ENCODE results near the gene TMEM52B.
"Not testable (repeated sequence)": the region's sequence is repeated elsewhere in the genome, so short reads cannot be mapped to it uniquely, and the experiment has no call there.

Gene TMEM52B

DNA sequence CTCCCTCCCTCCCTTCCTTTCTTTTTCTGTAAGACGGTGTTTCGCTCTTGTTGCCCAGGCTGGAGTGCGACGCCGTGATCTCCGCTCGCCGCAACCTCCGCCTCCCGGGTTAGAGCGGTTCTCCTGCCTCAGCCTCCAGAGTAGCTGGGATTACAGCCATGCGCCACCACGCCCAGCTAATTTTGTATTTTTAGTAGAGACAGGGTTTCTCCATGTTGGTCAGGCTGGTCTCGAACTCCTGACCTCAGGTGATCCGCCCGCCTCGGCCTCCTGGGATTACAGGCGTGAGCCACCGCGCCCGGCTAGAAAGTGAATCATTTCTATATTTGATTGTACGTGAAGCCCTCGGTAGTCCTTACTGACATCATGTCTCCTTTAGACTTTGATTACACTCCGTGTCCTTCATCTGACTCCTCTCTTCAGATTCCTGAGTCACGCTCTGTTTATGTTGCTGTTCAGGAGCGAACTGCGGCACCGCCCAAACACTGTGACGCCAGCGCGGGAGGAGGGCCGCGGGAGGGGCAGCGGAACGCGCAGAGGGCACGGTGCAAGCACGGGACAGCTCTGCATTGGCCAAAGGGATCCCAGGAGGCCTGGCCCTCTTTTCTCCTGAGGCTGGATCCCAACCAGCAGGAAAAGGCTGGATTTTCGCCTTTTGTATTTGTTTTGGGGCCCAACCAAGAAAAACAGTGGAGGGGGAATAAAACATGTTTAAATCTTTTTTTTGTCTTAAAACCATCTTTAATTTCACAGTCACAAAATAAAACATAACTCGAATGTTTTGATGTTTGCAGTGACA lies 33.3 kb downstream of the TMEM52B start:
- peak; percentile 83 for DNase-seq (ENCODE audit: low read depth)

DNA sequence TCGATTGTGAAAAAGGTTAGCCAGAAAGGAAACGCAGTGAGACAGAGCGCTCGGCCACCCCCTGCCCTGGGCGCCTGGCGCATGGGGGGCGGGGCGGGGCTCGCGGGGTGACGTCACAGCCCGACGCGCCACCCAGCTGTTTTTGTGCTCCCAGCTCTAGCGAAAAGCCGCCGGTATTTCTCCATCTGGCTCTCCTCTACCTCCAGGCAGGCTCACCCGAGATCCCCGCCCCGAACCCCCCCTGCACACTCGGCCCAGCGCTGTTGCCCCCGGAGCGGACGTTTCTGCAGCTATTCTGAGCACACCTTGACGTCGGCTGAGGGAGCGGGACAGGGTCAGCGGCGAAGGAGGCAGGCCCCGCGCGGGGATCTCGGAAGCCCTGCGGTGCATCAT lies 33.9 kb downstream of the TMEM52B start, which contains the start of gene GABARAPL1:
GABARAPL1 (plus strand) TSS at position 139 of the 393 bp plus-strand sequence; CDS start at position 392, 253 bp downstream.
- peak; percentile 66 for DNase-seq (ENCODE audit: low read depth)

DNA sequence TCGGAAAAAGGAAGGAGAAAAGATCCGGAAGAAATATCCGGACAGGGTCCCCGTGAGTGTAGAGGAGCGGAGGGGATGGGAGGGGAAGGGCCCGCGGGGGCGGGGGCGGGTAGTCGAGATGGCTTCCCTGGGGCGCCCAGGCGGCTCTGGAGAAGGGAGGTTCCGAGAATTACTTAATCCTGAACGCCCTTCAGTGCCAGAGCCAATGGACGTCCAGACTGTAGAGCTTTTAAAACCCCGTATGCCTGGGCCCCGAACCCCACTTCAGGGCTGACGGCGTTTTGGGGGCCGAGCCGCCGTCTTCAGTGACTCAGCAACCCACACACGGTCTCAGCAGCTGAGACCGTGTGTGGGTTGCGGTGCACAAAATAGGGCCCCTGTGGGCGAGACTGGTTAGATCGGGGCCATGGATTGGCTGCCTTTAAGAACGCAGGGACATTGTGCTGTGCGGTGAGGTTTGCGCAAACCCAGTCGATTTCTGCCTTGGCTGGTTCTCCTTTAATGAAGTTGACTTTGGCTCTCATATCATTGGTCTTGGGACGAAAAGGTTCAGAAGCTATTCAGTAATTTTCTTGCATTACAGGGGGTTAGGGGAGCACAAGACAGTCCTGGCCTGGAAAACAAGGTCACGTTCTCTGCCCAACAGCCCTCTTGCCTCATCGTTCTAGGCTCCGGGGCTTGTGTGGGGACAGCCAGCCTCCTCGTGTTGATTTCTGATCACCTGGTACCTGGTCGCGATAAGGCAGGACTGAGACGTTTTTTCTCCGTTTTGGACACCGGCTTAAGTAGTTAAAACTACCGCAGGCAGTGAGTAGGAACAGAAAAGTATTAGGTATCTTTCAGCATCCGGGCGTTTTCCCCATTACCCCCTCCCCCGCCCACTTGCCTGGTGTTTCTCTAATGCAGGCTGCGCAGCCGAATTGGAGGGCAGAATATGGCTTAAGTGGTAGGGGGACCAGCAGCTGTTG lies 34.6 kb downstream of the TMEM52B start:
- peak; percentile 68 for DNase-seq (ENCODE audit: low read depth)

DNA sequence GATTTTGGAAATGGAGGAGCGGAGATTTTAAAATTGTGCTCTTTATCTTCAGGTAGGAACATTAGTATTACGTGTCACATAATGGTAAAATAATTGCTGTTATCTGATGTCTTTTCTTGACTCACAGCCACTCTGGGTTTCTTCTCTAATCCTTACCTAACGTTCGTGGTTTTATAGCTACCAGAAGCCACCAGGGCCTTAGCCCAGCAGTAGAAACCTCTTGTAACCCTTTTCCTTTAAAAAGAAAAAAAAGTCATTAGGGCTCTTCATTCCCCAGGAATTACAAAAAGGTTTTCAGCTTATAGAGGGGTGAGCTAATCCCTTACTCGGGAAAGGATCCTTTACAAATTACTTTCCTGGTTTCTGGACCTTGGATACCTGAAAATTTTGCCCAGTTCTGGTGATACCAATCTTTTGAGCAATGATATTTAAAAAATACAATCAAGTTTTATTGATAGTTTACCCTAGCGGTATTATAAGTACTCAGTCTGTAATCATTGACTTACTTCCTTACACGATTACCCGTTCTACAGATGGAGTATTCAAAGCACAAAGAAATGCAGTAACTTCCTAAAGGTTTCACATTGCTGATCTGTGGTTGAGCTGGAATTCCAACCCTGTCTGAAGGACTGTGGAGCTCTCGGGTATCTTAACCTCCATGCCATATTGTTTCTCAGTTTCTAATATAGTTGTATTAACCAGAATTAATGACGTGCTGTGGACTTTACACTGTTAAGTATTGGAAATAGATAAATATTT lies 35.5 kb downstream of the TMEM52B start:
- DNase-seq (ENCODE audit: low read depth): no peak

DNA sequence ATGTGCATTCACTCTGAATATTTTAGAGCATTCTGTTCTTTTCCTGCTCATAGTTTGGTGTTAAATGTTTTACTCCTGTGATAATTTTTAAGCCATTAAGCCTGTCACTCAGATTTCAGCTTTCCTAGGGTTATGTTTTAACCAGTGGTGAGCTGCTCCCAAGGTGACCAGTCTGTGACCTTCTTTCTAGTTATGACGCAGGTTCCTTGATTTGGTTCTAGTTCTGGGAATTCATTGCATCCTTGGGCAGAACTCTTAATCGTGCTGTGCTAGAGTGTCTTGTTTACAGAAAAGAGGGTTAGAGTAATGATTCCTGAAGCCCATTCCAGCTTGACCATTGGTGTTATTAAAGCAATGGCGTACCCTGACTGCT lies 36.0 kb downstream of the TMEM52B start:
- no peak for DNase-seq (ENCODE audit: low read depth)

DNA sequence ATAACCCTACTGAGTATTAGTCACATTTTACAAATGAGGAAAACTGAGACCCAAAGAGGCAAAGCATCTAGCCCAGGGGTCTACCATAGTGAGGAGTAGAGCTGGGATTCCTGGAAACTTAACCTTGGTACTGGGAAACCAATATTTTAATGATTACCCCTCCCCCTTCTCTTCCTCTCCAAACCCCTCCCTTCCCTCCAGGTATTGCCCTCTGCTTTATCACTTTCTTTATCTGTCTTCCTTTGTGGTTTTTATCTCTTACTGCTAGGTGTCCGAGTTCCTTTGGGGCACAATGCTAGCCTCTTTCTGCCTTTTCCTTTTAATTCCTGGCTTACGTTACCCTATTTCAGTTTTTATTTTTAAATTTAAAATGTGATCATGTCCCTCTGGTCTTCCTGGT lies 36.6 kb downstream of the TMEM52B start:
- DNase-seq (ENCODE audit: low read depth): no peak

DNA sequence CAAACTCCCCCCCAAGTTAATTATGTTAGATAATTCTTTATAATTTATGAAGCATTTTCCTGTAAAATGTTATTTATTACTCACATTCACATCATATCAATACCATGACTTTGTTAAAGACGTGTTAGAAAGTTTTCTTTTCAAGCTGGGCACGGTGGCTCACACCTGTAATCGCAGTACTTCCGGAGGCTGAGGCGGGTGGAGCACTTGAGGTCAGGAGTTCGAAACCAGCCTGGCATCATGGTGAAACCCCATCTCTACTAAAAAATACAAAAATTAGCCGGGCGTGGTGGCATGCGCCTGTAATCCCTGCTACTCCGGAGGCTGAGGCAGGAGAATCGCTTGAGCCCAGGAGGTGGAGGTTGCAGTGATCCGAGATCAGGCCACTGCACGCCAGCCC lies 37.1 kb downstream of the TMEM52B start:
- not testable (repeated sequence) for DNase-seq (ENCODE audit: low read depth)

DNA sequence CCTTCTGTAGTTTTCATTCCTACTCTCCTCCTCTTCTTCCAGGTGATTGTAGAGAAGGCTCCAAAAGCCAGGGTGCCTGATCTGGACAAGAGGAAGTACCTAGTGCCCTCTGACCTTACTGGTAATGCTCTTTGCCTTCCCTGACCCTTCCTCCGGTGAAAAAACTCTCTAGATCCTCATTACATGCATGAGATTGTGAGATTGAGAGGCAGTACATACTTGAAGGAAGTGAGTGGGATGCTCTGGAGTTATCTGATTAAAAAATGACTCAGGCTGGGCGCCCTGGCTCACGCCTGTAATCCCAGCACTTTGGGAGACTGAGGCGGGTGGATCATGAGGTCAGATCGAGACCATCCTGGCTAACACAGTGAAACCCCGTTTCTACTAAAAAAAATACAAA lies 39.2 kb downstream of the TMEM52B start:
- DNase-seq (ENCODE audit: low read depth): no peak

DNA sequence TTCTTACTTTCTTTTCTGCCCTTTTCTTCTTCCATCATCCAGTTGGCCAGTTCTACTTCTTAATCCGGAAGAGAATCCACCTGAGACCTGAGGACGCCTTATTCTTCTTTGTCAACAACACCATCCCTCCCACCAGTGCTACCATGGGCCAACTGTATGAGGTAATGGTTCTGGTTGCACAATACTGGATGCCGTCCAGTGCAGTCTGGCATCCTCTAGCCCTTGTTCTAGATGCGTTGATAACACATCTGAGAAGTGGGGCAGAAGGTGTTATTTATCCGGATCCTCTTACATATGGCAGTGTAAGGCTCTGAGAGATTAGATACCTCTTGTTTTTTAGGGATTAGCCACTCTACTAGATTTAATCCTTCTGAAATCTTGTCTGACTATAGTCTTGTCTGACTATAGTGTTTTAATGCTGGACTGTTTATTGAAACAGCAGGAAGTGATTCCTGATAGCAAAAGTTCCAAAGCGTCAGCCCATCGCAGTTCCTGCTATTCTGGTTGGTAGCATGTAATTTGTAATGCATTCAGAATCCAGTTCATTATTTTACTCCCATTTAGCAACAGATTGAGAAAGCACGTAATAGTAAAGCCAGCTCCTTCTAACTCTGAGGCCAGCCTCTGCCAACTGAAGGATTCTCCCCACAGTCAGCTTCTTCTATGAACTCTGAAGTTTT lies 41.7 kb downstream of the TMEM52B start:
- no peak for DNase-seq (ENCODE audit: low read depth)

DNA sequence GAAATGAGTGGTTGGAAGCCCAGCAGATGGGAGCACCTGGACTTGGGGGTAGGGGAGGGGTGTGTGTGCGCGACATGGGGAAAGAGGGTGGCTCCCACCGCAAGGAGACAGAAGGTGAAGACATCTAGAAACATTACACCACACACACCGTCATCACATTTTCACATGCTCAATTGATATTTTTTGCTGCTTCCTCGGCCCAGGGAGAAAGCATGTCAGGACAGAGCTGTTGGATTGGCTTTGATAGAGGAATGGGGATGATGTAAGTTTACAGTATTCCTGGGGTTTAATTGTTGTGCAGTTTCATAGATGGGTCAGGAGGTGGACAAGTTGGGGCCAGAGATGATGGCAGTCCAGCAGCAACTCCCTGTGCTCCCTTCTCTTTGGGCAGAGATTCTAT lies 43.0 kb downstream of the TMEM52B start:
- no peak for DNase-seq (ENCODE audit: low read depth)

DNA sequence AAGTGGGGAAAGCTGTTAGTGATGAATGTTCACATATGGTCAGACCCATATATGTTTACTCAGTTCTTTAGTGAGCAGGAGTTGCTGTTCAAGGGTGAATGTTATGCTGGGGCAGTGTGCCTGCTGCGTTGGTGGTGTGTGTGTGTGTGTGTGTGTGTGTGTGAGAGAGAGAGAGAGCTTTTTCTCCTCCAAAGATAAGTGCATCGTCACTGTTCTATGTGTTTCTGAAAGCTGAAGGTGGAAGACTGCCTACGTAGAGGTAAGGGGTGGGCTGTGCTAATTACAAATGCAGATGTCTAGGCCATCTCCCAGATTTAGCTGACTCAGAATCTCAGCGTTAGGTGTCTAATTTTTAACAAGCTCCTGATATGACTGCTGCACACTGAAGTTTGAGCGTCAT lies 44.4 kb downstream of the TMEM52B start:
- DNase-seq (ENCODE audit: low read depth): no peak

DNA sequence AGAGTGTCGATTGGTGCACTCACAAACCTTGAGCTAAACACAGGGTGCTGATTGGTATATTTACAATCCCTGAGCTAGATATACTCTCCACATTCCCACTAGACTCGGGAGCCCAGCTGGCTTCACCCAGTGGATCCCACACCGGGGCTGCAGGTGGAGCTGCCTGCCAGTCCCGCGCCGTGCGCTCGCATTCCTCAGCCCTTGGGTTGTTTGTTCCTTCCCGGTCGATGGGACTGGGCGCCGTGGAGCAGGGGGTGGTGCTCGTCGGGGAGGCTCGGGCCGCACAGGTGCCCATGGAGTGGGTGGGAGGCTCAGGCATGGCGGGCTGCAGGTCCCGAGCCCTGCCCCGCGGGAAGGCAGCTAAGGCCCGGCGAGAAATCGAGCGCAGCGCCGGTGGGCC lies 46.6 kb downstream of the TMEM52B start:
- DNase-seq (ENCODE audit: low read depth): not testable (repeated sequence)

DNA sequence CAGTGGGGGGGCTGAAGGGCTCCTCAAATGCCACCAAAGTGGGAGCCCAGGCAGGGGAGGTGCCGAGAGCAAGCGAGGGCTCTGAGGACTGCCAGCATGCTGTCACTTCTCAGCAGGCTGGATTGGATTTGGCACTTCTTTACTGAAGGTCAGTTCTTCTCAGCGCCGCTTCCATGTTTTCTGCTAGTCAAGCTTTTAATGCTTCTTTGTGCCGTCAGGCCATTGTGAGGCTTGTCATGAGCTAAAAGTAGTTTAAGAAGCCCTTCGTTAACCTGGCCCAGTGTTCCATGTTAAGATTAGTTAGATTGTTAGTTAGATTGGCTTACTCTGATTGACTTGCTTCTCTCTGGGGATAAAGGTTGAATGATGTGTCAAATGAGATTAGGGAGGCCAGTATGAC lies 47.3 kb downstream of the TMEM52B start:
- DNase-seq (ENCODE audit: low read depth): no peak

DNA sequence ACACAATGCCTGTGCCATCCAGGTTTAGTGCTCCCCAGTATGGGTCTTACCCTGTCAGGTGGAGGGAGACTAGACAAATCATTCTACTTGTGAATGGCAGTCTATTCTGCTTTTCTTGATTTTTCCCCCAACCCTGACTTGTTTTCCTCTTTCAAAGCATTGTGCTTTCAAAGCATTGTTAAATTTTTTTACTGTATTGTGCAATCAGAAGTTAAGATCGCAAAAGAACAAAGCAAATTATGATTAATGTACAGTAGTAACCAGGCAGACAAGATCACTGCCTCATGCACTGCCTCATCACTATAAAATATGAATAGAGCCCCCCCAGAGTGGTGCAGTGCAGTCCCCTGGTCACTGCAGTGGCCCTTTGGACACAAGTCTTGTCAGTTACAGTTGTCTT lies 47.9 kb downstream of the TMEM52B start:
- DNase-seq (ENCODE audit: low read depth): no peak

DNA sequence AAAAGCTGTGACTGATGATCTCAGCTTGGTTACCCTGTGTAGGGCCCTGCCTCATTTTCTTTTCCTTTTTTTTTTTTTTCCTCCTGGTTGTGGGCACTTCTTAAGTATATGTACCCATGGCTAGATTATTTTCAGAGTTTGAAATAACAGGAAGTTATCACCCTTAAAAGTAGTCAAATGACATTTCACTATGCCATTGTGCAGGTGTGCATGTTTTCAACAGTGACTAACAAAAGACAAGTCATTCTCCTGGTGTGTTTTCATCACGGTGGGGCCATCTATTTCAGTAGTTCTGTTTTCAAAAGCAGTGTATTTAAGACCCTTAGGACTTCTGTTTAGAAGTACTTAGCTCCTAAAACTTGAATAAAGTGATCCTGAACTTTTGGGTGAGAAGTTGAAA lies 48.8 kb downstream of the TMEM52B start:
- no peak for DNase-seq (ENCODE audit: low read depth)

DNA sequence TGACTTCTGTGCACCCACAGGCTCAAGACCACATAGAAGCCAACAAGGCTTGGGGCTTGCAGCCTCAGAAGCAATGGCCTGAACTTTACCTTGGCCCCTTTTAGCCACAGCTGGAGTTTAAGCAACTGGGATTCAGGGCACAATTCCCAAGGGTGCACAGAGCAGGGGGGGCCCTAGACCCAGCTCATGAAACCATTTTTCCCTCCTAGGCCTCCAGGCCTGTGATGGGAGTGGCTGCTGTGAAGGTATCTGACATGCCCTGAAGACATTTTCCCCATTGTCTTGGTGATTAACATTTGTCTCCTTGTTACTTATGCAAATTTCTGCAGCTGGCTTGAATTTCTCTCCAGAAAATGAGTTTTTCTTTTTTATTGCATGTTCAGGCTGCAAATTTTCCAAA lies 55.7 kb downstream of the TMEM52B start:
- no peak for DNase-seq (ENCODE audit: low read depth)

DNA sequence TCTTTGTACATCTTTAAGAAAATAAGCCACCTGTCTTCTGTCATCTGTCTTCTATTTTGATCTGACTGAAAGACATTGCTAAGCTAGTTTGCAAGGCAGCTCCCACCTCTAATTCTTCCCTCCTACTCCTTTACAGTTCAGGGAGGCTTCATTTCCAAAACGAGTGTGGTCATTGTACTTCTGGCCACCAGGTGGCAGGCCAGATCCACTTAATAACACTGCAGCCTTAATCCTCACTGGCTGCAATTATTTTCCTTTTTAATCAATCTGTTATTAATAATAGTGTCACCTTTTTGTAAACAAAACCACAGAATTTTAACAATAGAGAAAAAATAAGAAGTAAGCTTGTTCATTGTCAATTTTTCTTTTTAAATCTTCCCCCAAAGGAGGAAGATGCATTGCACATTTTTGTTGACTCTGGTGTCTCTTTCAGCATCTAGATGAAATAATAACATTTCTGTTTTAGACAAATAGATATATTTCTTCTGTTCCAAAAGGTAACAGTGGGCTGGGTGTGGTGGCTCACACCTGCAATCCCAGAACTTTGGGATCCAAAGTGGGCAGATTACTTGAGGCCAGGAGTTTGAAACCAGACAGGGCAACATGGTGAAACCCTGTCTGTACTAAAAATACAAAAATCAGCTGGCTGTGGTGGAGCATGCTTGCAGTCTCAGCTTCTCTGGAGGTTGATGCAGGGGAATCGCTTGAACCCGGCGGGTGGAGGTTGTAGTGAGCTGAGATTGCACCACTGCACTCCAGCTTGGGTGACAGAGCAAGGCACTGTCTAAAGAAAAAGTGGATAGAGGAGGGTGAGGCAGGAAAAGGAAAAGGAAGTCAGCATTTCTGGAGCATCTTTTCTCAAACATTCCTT lies 57.2 kb downstream of the TMEM52B start:
- no peak for DNase-seq (ENCODE audit: low read depth)

DNA sequence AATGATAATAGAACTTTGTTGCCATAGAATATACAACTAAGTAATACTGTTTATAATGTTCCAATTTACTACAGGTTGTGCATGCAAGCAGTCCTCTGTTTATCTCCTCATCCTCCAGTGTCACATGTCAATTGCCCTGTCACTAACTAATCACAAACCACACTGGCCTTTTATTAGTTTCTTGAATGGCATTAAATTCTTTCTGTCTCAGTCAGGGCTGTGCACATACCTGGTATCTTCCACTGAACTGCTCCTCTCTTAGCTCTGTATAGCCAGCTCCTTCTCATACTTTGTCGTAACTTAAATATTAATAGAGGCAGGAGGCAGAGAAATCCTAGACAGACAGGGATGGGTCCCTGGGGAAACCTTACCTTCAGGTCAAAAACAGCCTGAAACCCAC lies 57.9 kb downstream of the TMEM52B start:
- DNase-seq (ENCODE audit: low read depth): no peak

DNA sequence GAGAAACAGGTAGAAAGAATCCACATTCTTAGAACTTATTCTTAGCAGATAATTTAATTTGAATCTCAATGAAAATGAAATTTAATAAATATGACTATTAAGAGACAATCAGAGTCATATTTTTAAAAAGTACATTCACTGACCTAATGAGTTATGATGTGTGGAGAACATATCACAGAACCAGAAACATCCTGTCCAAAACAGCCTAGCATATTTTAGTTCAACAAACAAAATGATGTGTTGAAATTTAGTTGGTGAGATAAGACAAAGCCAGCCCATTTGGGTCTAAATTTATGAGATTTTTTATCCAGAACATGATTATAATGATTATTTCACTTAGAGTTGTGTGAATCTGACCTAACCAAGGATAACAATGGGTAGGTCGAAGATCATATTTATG lies 59.7 kb downstream of the TMEM52B start:
- DNase-seq (ENCODE audit: low read depth): no peak

DNA sequence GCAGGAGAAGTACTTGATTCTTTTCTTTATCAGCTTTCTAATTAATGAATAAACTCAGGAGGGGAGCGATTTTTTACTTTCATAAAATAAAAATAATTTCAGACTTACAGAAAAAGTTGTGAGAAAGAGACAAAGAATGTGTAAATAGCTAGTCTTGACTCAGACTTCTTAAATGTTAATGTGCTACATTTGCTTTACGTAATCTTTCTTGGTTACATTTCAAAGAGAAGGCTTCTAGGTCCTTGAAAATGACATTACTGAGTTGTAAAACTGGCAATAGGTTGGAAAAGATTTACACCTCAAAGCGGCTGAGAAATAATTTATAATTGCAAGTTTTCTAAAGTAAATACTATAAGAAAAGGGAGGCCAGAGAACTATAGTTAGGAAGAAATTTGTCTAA lies 62.5 kb downstream of the TMEM52B start:
- no peak for DNase-seq (ENCODE audit: low read depth)

Measured in activated T-cell treated with anti-CD3 and anti-CD28 coated beads for 24 hours (primary cell).